Endothelial cell of hepatic sinusoid (primary cell): ENCODE data around the gene FARP1.

Experiments used
- in situ Hi-C: cut with HindIII; loops from 2 replicates; pipeline ENCODE4 v1.10.0; 2017; ENCODE audit warnings: low sequenced_read_pairs

Gene FARP1

GRCh38 chr13:98299966-98300350 is 157.1 kb downstream of the FARP1 start:
- in situ Hi-C loops = no loop called here

- in situ Hi-C loops = no loop called here
Measured at GRCh38 chr13:98300956-98301641, 158.2 kb downstream of the FARP1 start.

GRCh38 chr13:98301721-98302120 is 158.8 kb downstream of the FARP1 start:
- in situ Hi-C loops = no loop called here

DNA sequence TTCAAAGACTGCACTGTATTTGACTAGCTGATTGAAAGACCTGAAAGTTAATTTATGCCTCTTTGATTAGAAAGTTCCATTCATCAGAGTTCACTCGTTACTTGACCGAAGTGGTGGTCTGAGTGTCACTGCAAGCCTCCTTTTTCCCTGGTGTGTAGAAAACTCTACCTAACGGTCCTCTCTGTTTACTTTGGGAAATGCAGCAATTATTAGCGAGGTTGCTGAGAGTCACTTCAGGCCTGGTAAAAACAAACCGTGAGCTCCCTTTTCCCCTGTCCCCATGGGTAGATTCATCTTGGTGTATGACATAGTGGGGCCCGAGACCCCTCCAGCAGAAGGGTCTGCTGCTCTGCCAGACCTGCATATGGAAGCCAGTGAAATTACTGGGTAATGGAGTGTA is 161.0 kb downstream of the FARP1 start:
- in situ Hi-C loops = no loop called here

DNA sequence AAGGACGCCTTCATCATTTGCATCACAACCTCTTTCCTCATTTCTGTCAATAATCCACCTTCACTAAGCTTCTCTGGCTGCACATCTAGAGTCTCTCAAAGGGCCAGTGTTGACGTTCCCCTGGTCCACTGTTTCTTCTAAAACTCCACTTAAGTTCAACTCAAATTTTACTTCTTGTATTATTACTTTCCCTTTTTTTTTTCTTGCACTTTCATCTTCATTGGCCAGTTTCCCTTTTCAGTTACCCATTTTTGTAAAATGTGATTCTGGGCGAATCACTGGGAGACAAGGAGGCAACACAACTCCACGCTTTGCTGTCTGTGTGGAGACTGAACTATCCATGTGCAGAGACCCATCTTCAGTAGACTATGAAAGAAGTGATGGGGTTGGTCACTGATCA is 162.8 kb downstream of the FARP1 start:
- in situ Hi-C loops = no loop called here

- in situ Hi-C loops = no loop called here
Measured at GRCh38 chr13:98307463-98308085, 164.7 kb downstream of the FARP1 start.

- in situ Hi-C loops = no loop called here
Measured at GRCh38 chr13:98308086-98308911, 165.4 kb downstream of the FARP1 start.

DNA sequence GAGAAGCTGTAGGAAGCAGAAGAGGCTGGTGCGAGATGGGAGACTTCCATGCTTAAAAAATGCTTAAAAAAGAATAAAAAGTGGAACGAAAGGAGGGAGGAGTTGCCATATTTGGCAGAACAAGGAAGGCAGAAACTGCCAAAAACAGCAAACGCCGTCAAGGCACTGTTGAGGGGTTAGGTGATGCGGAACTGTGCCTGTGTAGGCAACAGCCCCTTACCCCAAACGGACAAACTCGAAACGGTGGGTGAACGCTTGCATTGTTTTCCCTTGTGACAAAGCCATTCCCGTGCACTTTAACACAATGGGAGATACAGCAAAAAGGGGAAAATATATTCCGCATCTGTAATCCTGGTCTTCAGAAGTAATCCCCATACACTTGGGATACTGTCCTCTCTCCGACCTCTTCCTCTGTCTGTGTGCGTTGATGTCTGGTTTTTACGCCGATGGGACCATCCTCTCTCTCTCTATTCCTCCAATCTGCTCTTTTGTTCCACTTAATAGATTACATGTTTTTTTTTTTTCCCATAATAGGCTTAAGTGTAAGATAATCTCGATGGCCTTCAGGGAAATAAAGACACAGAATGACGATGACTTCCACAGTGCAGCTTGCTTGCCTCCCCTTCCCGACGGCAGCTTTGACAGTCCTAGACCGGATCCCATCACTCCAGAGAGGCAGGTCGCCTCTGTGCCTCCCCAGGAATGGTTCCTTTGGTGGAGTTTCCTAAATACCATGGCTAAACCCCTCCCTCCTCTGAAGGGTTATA is 166.9 kb downstream of the FARP1 start:
- in situ Hi-C loops = no loop called here

- in situ Hi-C loops = no loop called here
Measured at GRCh38 chr13:98310485-98311199, 167.7 kb downstream of the FARP1 start.

GRCh38 chr13:98311200-98311548 is 168.3 kb downstream of the FARP1 start:
- in situ Hi-C loops = no loop called here

- in situ Hi-C loops = no loop called here
Measured at GRCh38 chr13:98312606-98313005, 169.7 kb downstream of the FARP1 start.

- in situ Hi-C loops = no loop called here
Measured at GRCh38 chr13:98313023-98313921, 170.4 kb downstream of the FARP1 start.

GRCh38 chr13:98313922-98314292 is 171.0 kb downstream of the FARP1 start:
- in situ Hi-C loops = no loop called here

DNA sequence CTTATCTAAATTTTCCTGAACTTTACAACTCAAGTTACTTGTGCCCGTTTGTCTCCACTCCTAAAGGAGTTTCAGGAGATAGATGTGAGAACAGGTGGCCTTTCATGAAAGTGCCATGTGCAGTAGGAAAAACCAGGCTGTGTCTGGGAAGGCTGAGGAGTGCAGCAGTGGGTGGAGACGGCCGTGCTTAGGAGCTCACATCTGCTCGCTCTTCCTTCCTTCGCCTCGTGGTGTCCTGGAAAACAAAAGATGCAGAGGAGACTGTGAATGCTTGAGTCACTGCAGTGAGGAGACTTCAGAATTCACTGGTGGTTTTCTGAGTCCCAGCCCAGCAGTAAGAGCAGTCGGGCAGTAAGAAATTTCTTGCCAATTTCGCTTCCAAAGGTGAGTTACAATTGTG is 172.6 kb downstream of the FARP1 start:
- in situ Hi-C loops = no loop called here

DNA sequence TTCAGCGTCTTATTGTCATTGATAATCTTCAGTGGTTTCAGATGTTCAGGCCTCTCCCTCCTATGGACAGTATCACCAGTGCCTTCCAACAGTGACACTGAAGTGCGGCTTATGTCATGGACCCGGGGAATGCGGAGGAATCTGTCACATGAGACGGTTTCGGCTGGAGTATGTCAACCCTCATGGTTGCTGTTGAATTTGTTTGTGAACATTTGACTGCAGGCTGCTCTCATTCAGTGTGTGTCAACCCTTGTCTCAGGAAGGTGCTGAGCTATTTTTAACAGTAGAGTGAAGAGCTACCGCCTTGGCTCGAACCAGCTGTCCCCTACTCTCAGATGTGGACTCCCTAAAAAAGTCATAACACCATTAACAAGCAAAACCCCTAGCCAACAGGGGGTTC is 173.0 kb downstream of the FARP1 start:
- in situ Hi-C loops = no loop called here

DNA sequence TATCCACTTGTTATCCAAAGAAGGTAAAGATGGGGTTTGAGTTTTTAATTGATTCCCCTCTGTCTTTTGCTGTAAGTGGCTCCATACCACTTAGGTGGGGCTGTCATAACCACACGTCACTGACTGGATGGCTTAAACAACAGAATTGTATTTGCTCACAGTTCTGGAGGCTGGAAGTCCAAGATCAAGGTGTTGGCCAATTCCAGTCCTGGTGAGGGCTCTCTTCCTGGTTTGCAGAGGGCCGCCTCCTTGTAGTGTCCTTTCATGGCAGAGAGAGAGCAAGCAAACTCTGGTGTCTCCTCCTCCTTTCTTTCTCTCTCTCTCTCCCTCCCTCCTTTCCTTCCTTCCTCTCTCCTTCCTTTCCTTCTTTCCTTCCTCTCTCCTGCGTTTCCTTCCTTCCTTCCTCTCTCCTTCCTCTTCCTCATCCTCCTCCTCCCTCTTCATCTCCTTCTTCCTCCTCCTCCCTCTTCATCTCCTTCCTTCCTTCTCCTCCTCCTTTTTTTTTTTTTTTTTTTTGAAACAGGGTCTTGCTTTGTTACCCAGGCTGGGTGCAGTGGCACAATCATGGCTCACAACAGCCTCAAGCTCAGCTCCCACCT is 174.8 kb downstream of the FARP1 start:
- in situ Hi-C loops = no loop called here

GRCh38 chr13:98318263-98318878 is 175.5 kb downstream of the FARP1 start:
- in situ Hi-C loops = no loop called here

DNA sequence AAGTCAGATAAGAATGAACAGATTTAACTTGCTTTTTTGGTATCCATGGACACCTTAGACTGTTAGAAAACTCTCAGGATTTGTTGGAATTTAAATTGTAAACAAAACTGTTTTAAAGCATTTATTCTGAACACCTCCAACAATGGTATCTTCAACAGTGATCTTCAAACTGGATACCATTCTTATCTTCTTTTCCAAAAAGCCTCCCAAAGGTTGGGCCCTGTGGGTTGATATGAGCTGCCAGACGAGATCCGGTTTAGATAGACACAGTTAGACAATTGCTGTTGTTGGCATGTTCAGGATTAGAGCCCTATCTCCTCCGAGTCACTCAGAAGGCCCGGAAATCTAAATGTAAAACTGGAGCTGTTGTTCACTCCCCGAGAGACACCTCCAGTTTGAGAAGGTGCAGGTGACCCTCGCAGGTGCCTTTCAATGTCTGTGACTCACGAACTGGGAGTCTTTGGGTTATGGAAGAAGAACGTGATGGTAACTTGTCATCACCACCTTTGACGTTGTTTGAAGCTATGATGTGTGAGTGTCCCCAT is 177.7 kb downstream of the FARP1 start:
- in situ Hi-C loops = no loop called here

DNA sequence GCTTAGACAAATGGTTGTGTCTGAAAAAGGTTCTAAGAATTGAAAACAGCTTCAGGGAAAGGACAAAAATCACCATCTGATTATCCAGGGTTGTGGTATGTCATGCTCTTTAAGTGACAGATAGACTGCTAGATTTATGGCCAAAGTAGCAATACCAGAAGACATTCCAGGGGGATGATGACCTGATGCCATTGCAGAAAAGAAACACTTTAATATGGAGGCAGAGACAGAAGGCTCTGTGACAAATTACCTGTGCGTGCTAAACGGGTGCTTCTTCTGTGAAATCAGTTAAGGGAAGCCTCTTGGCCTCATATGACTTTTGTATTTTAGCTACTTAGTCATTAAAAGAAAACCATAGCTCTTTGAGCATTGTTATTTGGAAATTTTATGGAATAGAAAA is 178.5 kb downstream of the FARP1 start:
- in situ Hi-C loops = no loop called here
